Heart left ventricle (tissue), 16 donors: ENCODE data around the gene AJAP1. TPM values are rescaled to one million over a fixed set of nuclear protein-coding genes. Genes with fewer than 3 reads are reported as not detected.

Source experiments
- ATAC-seq, 4 donors: fragments of 200-7000 bp; cut with Tn5 transposase; one replicate each; pipeline ENCODE4 v1.9.1; 2020 to 2022; ENCODE audit warnings: moderate library complexity in 4 of 4, mild to moderate bottlenecking in 3 of 4, moderate number of reproducible peaks in 1 of 4
- DNase-seq, 5 donors: peaks; one replicate each; pipeline ENCODE4 v3.0.0-alpha.2; 2020
- H3K27ac ChIP-seq, 12 donors: fragments of 200-600 bp; sonication (generic) in 4 of 12; one replicate each; pipeline versions ENCODE4 v1.5.0 to v1.8.0; 2016 to 2022; ENCODE audit warnings: mild to moderate bottlenecking in 2 of 12
- H3K27me3 ChIP-seq, 9 donors: fragments of 200-600 bp; sonication (generic) in 2 of 9; one replicate each; pipeline versions ENCODE4 v1.5.1 to v1.8.0; 2016 to 2022; ENCODE audit warnings: mild to moderate bottlenecking in 3 of 9
- H3K36me3 ChIP-seq, 9 donors: fragments of 200-600 bp; sonication (generic) in 2 of 9; one replicate each; pipeline versions ENCODE4 v1.5.0 to v1.8.0; 2018 to 2022; ENCODE audit warnings: mild to moderate bottlenecking in 2 of 9
- H3K4me1 ChIP-seq, 12 donors: fragments of 200-600 bp; sonication (generic) in 4 of 12; one replicate each; pipeline versions ENCODE4 v1.5.0 to v1.8.0; 2016 to 2022; ENCODE audit warnings: mild to moderate bottlenecking in 3 of 12
- H3K4me3 ChIP-seq, 12 donors: fragments of 200-600 bp; sonication (generic) in 4 of 12; one replicate each; pipeline versions ENCODE4 v1.5.0 to v1.8.0; 2017 to 2022; ENCODE audit warnings: mild to moderate bottlenecking in 9 of 12, moderate library complexity in 4 of 12
- H3K9me3 ChIP-seq, 12 donors: fragments of 200-600 bp; sonication (generic) in 4 of 12; one replicate each; pipeline versions ENCODE4 v1.5.0 to v1.8.0; 2016 to 2022; ENCODE audit warnings: mild to moderate bottlenecking in 1 of 12
- CTCF ChIP-seq, 12 donors: fragments of 200-600 bp; sonication (generic) in 4 of 12; IDR thresholded peaks; one replicate each; pipeline versions ENCODE4 v1.5.0 to v1.8.0; 2018 to 2022; ENCODE audit warnings: antibody characterized with exemption in 12 of 12, mild to moderate bottlenecking in 5 of 12
- POLR2A ChIP-seq, 2 donors: fragments of 450-650 bp; IDR thresholded peaks; one replicate each; pipeline ENCODE4 v1.6.1; 2017; ENCODE audit warnings: antibody characterized with exemption in 2 of 2, mild to moderate bottlenecking in 2 of 2, moderate library complexity in 2 of 2
- whole genome bisulfite sequencing, 4 donors: extraction: QIAGEN DNeasy Blood & Tissue Kit in 2 of 4; methylation state at CpG; one replicate each; pipeline versions ENCODE4 v1.1.5 to v1.1.7; 2013 to 2018; 5-methylcytosine and 5-hydroxymethylcytosine counted together
- intact Hi-C, 10 donors: fragments of 100-400 bp; cut with DNase I; formaldehyde crosslinking; loops; one replicate each; pipeline versions ENCODE4 v1.11.1 to v1.14.2; 2022
- polyA plus RNA-seq, 2 donors: library from polyadenylated mRNA; stranded (reverse); fragments of 200-250 nt; gene quantifications; one replicate each; pipeline ENCODE4 v1.2.3, GENCODE V29; 2013
- total RNA-seq, 9 donors: library from RNA; depleted of rRNA in 2 of 9; stranded (reverse); fragments of >200 nt in 2 of 9; fragmentation: NEBNext Ultra II Directional in 3 of 9; extraction: Animal tissue kit (Norgen Biotek cat#: 25700) in 3 of 9; gene quantifications; one replicate each; pipeline versions ENCODE4 v1.1.0 to v1.2.4, GENCODE V29; 2016 to 2023
- donor health status: ischemic (EF 13 %, LVEDD 7.1; RV severe dilation, severe dysfunction).
- donor health status: healthy with polysubstance abuse.
- donor health status: DM: no; HTN: yes; CAD: no.
- donor health status: DM: no; HTN: no; CAD: no.
- donor health status: ischemic (EF 25% LVEDD 6.9; RV normal size, moderate dysfunction).
- donor health status: ischemic (EF 25% LVEDD 5.7; RV mildly dilated, moderate dysfunction).
- donor health status: healthy.
- donor health status: DM: yes; HTN: yes; CAD: no.
- donor health status: ischemic (EF 35%, LVEDD 5.7; RV mildly dilated, moderate dysfunction).
- donor health status: nonischemic (EF 11% LVEDD 7.7; RV severe dilation, severe dysfunction).
- donor health status: DM: yes; HTN: yes; CAD: no.
- donor health status: PGD.
- donor health status: ischemic (EF 29% LVEDD 5.4; RV normal size, mild dysfunction).
- donor health status: nonischemic (EF 23%, LVEDD 6.1; RV moderate dilation, normal function).

Gene AJAP1
- total and polyA plus RNA-seq, 11 donors: 0.01 to 0.67 (median 0.07) TPM; not detected in 2

GRCh38 chr1:4787551-4787950 is 133.1 kb downstream of the AJAP1 start:
- 65 to 81% (median 78%) methylated on average over 5 of the region's 5 CpGs for WGBS, 4 donors
- DNase-seq: no peak
- ATAC-seq: no peak
- H3K36me3 ChIP-seq: no peaks in the 10 kb centered on the region
- H3K27ac ChIP-seq: no peak overlapping the region
- TF ChIP-seq POLR2A (IDR thresholded peaks at IDR 0.05) (no peak), CTCF (IDR thresholded peaks at IDR 0.05) (no peak)
- H3K4me3 ChIP-seq: no peak overlapping the region
- H3K27me3 ChIP-seq: peaks cover 0 to 22% (median 0%) of the 10 kb centered on the region in 9 donors
- intact Hi-C loops: no loop called here
- no peaks in the 10 kb centered on the region for H3K4me1 ChIP-seq
- H3K9me3 ChIP-seq: no peaks in the 10 kb centered on the region

GRCh38 chr1:4792565-4792964 is 138.2 kb downstream of the AJAP1 start:
- no peaks in the 10 kb centered on the region for H3K36me3 ChIP-seq
- intact Hi-C loops: no loop called here
- peaks cover 0 to 6% (median 0%) of the 10 kb centered on the region in 12 donors for H3K4me1 ChIP-seq
- no peak overlapping the region for H3K27ac ChIP-seq
- DNase-seq (no peak), ATAC-seq (no peak)
- peaks cover 0 to 14% (median 0%) of the 10 kb centered on the region in 9 donors for H3K27me3 ChIP-seq
- H3K9me3 ChIP-seq: no peaks in the 10 kb centered on the region
- no peak for TF ChIP-seq POLR2A (IDR thresholded peaks at IDR 0.05)
- TF ChIP-seq CTCF (IDR thresholded peaks at IDR 0.05): no peak
- no peak overlapping the region for H3K4me3 ChIP-seq
- 52 to 68% (median 59%) methylated on average over 4 of the region's 4 CpGs for WGBS, 4 donors

- no peaks in the 10 kb centered on the region for H3K36me3 ChIP-seq
- ATAC-seq: no peak
- no peak overlapping the region for H3K4me3 ChIP-seq
- DNase-seq: no peak
- peaks cover 0 to 6% (median 0%) of the 10 kb centered on the region in 12 donors for H3K4me1 ChIP-seq
- peaks cover 0 to 9% (median 0%) of the 10 kb centered on the region in 9 donors for H3K27me3 ChIP-seq
- no peak overlapping the region for H3K27ac ChIP-seq
- 81 to 84% (median 83%) methylated on average over 6 of the region's 6 CpGs for WGBS, 4 donors
- intact Hi-C loops: no loop called here
- no peaks in the 10 kb centered on the region for H3K9me3 ChIP-seq
- TF ChIP-seq CTCF (IDR thresholded peaks at IDR 0.05) (no peak), POLR2A (IDR thresholded peaks at IDR 0.05) (no peak)
Observed at GRCh38 chr1:4794020-4794780, 139.8 kb downstream of the AJAP1 start.

- intact Hi-C loops: no loop called here
- TF ChIP-seq POLR2A (IDR thresholded peaks at IDR 0.05) (no peak), CTCF (IDR thresholded peaks at IDR 0.05) (no peak)
- ATAC-seq (no peak), DNase-seq (no peak)
- Histone ChIP-seq H3K4me1 (peaks cover 0 to 9% (median 0%) of the 10 kb centered on the region in 12 donors), H3K36me3 (no peaks in the 10 kb centered on the region), H3K4me3 (no peak overlapping the region), H3K9me3 (no peaks in the 10 kb centered on the region), H3K27ac (no peak overlapping the region), H3K27me3 (peaks cover 0 to 22% (median 0%) of the 10 kb centered on the region in 9 donors)
- 66 to 73% (median 69%) methylated on average over 11 of the region's 11 CpGs for WGBS, 4 donors
Observed at GRCh38 chr1:4796161-4797015, 142.0 kb downstream of the AJAP1 start.
